Effector memory CD4-positive, alpha-beta T cell (primary cell): ENCODE results near the gene POLR1C.
"Not testable (repeated sequence)": the region's sequence is repeated elsewhere in the genome, so short reads cannot be mapped to it uniquely, and the experiment has no call there.

ENCODE experiments used
- DNase-seq, 3 donors: peaks; one replicate each; pipeline ENCODE4 v3.0.0-alpha.2; 2020
- H3K27ac ChIP-seq: 2 replicates; pipeline ENCODE4 v1.7.0; 2013; ENCODE audit warnings: mild to moderate bottlenecking, low read length, moderate library complexity; ENCODE audit not compliant: insufficient read depth, poor library complexity, severe bottlenecking
- H3K27me3 ChIP-seq: replicated peaks from 2 replicates; pipeline ENCODE4 v1.7.0; 2013; ENCODE audit warnings: mild to moderate bottlenecking, low read length; ENCODE audit not compliant: insufficient read depth, control insufficient read depth, poor library complexity, severe bottlenecking
- H3K36me3 ChIP-seq: 2 replicates; pipeline ENCODE4 v1.7.0; 2013; ENCODE audit warnings: mild to moderate bottlenecking, low read length, moderate library complexity; ENCODE audit not compliant: control insufficient read depth, insufficient read depth
- H3K4me1 ChIP-seq: 2 replicates; pipeline ENCODE4 v1.7.0; 2013; ENCODE audit warnings: low read length, mild to moderate bottlenecking; ENCODE audit not compliant: control insufficient read depth, insufficient read depth, poor library complexity, severe bottlenecking
- H3K4me3 ChIP-seq: 2 replicates; pipeline ENCODE4 v1.7.0; 2013; ENCODE audit warnings: low read length, low read depth, mild to moderate bottlenecking; ENCODE audit not compliant: insufficient read depth, poor library complexity, severe bottlenecking
- H3K9me3 ChIP-seq: 2 replicates; pipeline ENCODE4 v1.7.0; 2013; ENCODE audit warnings: mild to moderate bottlenecking, low read length, moderate library complexity; ENCODE audit not compliant: control insufficient read depth

POLR1C gene

DNA sequence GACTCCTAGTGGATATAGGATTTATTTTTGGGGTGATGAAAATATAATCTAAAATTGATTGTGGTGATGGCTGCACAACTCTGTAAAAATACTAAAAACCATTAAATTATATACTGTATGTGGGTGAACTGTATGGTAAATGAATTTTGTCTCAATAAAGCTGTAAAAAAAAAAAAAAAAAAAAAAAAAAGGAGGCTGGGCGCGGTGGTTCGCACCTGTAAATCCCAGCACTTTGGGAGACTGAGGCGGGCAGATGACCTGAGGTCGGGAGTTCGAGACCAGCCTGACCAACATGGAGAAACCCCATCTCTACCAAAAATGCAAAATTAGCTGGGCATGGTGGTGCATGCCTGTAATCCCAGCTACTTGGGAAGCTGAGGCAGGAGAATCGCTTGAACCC lies 40.7 kb downstream of the POLR1C start:
- peaks cover 68% of the 10 kb centered on the region for H3K36me3 ChIP-seq
- not testable (repeated sequence) for H3K27me3 ChIP-seq, H3K27ac ChIP-seq, DNase-seq, H3K4me3 ChIP-seq, H3K9me3 ChIP-seq, H3K4me1 ChIP-seq

DNA sequence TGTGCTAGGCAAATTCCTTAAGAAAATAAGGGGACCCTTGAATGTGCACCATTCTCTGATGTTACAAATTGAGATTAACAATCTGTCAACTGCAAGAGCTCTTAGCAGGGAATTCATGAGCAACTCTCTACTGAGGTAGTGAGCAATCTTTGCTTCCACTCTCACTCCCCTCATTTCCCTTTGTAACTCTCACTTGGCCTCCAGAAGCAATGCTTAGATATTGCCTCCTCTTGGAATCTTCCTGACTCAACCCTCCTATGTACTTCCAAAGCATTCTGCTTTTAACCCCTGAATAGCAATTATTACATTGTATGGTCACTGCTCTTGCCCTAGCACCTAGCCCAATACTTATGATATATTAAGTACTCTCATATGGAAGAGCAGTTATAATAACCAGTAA lies 42.4 kb downstream of the POLR1C start:
- Histone ChIP-seq H3K27me3 (no peaks in the 10 kb centered on the region), H3K27ac (no peak overlapping the region), H3K9me3 (no peaks in the 10 kb centered on the region), H3K36me3 (peaks cover 72% of the 10 kb centered on the region), H3K4me3 (no peak overlapping the region), H3K4me1 (no peaks in the 10 kb centered on the region)
- DNase-seq: no peak

DNA sequence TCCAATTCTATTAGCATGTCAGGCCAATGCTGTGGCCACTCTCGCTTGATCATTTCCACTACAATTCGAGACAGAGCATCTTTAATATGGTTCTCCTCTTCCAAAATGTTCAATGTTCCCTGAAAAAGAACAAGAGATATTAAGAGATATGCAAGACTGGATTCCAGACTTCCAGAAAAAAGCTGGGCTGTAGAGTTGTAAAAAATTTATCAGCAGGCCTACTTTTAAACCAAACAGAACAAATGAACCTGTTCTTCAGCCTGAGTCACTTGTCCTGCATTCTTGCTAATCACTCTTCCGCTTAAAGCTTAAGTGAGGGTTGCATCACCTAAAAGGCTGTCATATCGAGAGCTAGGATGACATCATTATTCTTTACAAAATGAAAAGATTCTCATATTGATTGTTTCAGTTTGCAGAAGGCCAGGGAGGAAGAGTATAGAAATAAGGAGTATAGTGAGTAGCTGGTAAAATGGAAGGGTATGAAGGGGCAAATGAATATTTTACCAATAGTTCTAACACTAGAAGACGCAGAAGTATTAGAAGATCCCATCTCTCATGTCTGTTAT lies 54.1 kb downstream of the POLR1C start:
- Histone ChIP-seq H3K9me3 (no peaks in the 10 kb centered on the region), H3K27ac (no peak overlapping the region), H3K4me3 (no peak overlapping the region), H3K4me1 (no peaks in the 10 kb centered on the region), H3K27me3 (no peaks in the 10 kb centered on the region), H3K36me3 (peaks cover 24% of the 10 kb centered on the region)
- no peak for DNase-seq
